Naive thymus-derived CD8-positive, alpha-beta T cell (primary cell): ENCODE measurements around the gene LAMTOR3. TPM values are rescaled to one million over a fixed set of nuclear protein-coding genes. Genes with fewer than 3 reads are reported as not detected.
A peak's percentile ranks its signal among the peaks of the same experiment; 100 is the strongest.

Experiments
- ATAC-seq, 2 donors: fragments of 150-1000 bp; cut with Tn5 transposase in 1 of 2; sonication (Bioruptor Pico), chemical (Tn5 transposase) in 1 of 2; 1 replicate in 1 of 2; 2 replicates in 1 of 2; pipeline ENCODE4 v1.10.0; 2021; ENCODE audit warnings: mild to moderate bottlenecking in 2 of 2, moderate library complexity in 2 of 2
- POLR2A ChIA-PET: fragments of 350-600 bp; sonication (Branson Sonifier 250); formaldehyde crosslinking; loops from one replicate; lab custom pipeline; 2021; ENCODE audit warnings: antibody characterized with exemption; lab: Charles Lee
- DNase-seq, 10 donors: peaks; one replicate each; pipeline versions ENCODE4 v3.0.0 to v3.0.0-alpha.2; 2020 to 2022
- H3K27ac Mint-ChIP-seq, 10 donors: one replicate each; pipeline ENCODE4 v1.8.0; 2020 to 2022; ENCODE audit warnings: mild to moderate bottlenecking in 10 of 10, mixed read lengths in 10 of 10, moderate library complexity in 4 of 10, inconsistent platforms in 1 of 10
- H3K27me3 Mint-ChIP-seq, 5 donors: one replicate each; pipeline ENCODE4 v1.8.0; 2021 to 2022; ENCODE audit warnings: mixed read lengths in 5 of 5
- H3K36me3 Mint-ChIP-seq, 3 donors: one replicate each; pipeline ENCODE4 v1.8.0; 2020 to 2022; ENCODE audit warnings: mixed read lengths in 3 of 3, mild to moderate bottlenecking in 2 of 3, inconsistent platforms in 1 of 3
- H3K4me1 Mint-ChIP-seq, 4 donors: one replicate each; pipeline ENCODE4 v1.8.0; 2021 to 2022; ENCODE audit warnings: mixed read lengths in 4 of 4
- H3K4me3 Mint-ChIP-seq, 10 donors: one replicate each; pipeline ENCODE4 v1.8.0; 2020 to 2022; ENCODE audit warnings: mild to moderate bottlenecking in 10 of 10, mixed read lengths in 10 of 10, moderate library complexity in 6 of 10, inconsistent platforms in 1 of 10
- H3K9me3 Mint-ChIP-seq, 9 donors: one replicate each; pipeline ENCODE4 v1.8.0; 2020 to 2022; ENCODE audit warnings: mixed read lengths in 9 of 9, mild to moderate bottlenecking in 3 of 9, inconsistent platforms in 1 of 9, moderate library complexity in 1 of 9
- polyA plus RNA-seq, 3 donors: library from polyadenylated mRNA; unstranded; fragments of 300-500 nt; fragmentation: Illumina TruSeq; gene quantifications; one replicate each; pipeline ENCODE4 v1.2.3, GENCODE V29; 2021
- total RNA-seq, 8 experiments: library from RNA in 2 of 8; stranded (reverse) in 2 of 8; gene quantifications; one replicate each; pipeline ENCODE4 v1.2.3 and lab custom pipeline; 2021 to 2026

LAMTOR3 gene
- total and polyA plus RNA-seq, 5 experiments from 2014 or later: 24.9 to 35.6 (median 29.0) TPM

- no peaks in the 10 kb centered on the region for H3K27me3 Mint-ChIP-seq
- no peaks in the 10 kb centered on the region for H3K9me3 Mint-ChIP-seq
- H3K36me3 Mint-ChIP-seq: peaks cover 0 to 33% (median 2%) of the 10 kb centered on the region in 3 donors
- DNase-seq (no peak), ATAC-seq (no peak)
- H3K4me3 Mint-ChIP-seq: peak overlapping the region in 5 of 10 donors; percentile 19 to 34 (median 20)
- POLR2A ChIA-PET: no interaction called here
- peaks cover 17 to 64% (median 57%) of the 10 kb centered on the region in 4 donors for H3K4me1 Mint-ChIP-seq
- H3K27ac Mint-ChIP-seq: peak overlapping the region in 6 of 10 donors; percentile 11 to 82 (median 28)
These were observed 2.9 kb downstream of the LAMTOR3 start for GRCh38 chr4:99891351-99891750.

- no peak for DNase-seq
- POLR2A ChIA-PET: no interaction called here
- Mint-ChIP-seq H3K4me3 (no peak overlapping the region), H3K27ac (peak overlapping the region in 3 of 10 donors; percentile 7 to 74 (median 28)), H3K9me3 (no peaks in the 10 kb centered on the region), H3K4me1 (peaks cover 9 to 39% (median 31%) of the 10 kb centered on the region in 4 donors), H3K36me3 (peaks cover 0 to 53% (median 5%) of the 10 kb centered on the region in 3 donors), H3K27me3 (no peaks in the 10 kb centered on the region)
- no peak for ATAC-seq
These were observed 6.4 kb downstream of the LAMTOR3 start for GRCh38 chr4:99887837-99888236.

DNA sequence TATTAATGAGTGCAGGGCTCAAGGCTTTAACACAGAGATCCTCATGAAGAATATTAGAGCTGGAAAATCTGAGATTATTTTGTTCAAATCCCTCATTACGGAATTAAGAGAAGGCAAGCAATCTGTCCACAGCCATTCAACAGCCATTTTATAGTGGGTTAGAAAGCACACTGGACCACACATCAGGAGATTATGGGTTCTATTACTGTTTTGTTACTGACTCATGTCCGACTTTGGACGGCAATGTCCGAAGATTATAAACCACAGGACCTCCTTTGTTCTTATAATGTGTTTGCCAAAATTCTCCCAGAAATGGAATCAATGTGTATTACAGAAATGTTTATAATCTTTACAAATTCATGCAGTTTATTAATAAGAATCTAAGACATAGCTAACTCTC lies 8.1 kb downstream of the LAMTOR3 start:
- H3K4me3 Mint-ChIP-seq: no peak overlapping the region
- H3K36me3 Mint-ChIP-seq: peaks cover 0 to 52% (median 8%) of the 10 kb centered on the region in 3 donors
- no peaks in the 10 kb centered on the region for H3K9me3 Mint-ChIP-seq
- H3K4me1 Mint-ChIP-seq: peaks cover 6 to 27% (median 19%) of the 10 kb centered on the region in 4 donors
- no peaks in the 10 kb centered on the region for H3K27me3 Mint-ChIP-seq
- DNase-seq (no peak), ATAC-seq (no peak)
- POLR2A ChIA-PET: no interaction called here
- peak overlapping the region in 2 of 10 donors; percentile 12 to 25 for H3K27ac Mint-ChIP-seq

DNA sequence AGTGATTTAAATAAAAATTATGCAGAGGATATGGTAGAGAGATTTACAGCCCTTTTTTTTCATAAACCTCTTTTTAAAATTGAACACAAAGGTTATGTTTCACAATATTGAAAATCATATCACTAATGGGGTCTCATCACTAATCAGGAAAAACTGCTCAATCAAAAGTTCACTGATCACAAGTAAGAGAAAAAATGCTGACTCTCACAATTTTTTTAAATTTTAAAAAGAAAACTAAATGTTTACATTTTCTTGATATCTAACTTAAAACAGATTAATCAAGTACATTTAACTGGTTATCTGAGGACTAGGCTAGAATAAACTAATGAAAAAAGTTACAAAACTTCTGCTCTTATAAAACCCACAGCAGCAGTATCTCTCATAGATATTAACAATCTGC lies 8.5 kb downstream of the LAMTOR3 start:
- Mint-ChIP-seq H3K4me3 (no peak overlapping the region), H3K27ac (peak overlapping the region in 2 of 10 donors; percentile 12 to 25), H3K4me1 (peaks cover 1 to 22% (median 15%) of the 10 kb centered on the region in 4 donors), H3K36me3 (peaks cover 0 to 52% (median 5%) of the 10 kb centered on the region in 3 donors), H3K27me3 (no peaks in the 10 kb centered on the region), H3K9me3 (no peaks in the 10 kb centered on the region)
- POLR2A ChIA-PET: no interaction called here
- DNase-seq (no peak), ATAC-seq (no peak)

- Mint-ChIP-seq H3K27ac (no peak overlapping the region), H3K4me3 (no peak overlapping the region), H3K36me3 (peaks cover 0 to 57% (median 5%) of the 10 kb centered on the region in 3 donors), H3K4me1 (peaks cover 0 to 17% (median 13%) of the 10 kb centered on the region in 4 donors), H3K27me3 (no peaks in the 10 kb centered on the region), H3K9me3 (no peaks in the 10 kb centered on the region)
- ATAC-seq (no peak), DNase-seq (peak in 7 of 10 donors; percentile 2 to 57 (median 31))
- POLR2A ChIA-PET: interaction anchor here (0.7 to 1.0 kb wide), 2 partner anchors 62 to 322 kb away, joined by 3 read pairs; partner anchors contain the start of genes DNAJB14 and TRMT10A
These were observed 9.1 kb downstream of the LAMTOR3 start for GRCh38 chr4:99885063-99885664.

DNA sequence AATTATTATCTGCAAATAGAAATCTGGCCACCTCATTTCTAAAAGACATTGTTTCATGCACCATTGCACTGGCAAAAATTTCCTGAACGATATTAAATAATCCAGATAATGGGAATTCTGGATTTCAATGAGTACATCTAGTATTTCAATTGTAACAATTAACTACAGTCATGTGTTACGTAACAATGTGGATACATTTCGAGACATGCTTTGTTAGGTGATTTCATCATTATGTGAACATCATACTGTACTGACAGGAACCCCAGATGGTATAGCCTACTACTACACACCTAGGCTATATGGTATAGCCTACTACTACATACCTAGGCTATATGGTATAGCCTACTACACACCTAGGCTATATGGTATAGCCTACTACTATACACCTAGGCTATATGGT lies 14.8 kb downstream of the LAMTOR3 start:
- H3K4me3 Mint-ChIP-seq: no peak overlapping the region
- POLR2A ChIA-PET: no interaction called here
- H3K36me3 Mint-ChIP-seq: peaks cover 0 to 58% (median 7%) of the 10 kb centered on the region in 3 donors
- ATAC-seq (no peak), DNase-seq (no peak)
- H3K27ac Mint-ChIP-seq: no peak overlapping the region
- no peaks in the 10 kb centered on the region for H3K4me1 Mint-ChIP-seq
- H3K27me3 Mint-ChIP-seq: no peaks in the 10 kb centered on the region
- no peaks in the 10 kb centered on the region for H3K9me3 Mint-ChIP-seq

DNA sequence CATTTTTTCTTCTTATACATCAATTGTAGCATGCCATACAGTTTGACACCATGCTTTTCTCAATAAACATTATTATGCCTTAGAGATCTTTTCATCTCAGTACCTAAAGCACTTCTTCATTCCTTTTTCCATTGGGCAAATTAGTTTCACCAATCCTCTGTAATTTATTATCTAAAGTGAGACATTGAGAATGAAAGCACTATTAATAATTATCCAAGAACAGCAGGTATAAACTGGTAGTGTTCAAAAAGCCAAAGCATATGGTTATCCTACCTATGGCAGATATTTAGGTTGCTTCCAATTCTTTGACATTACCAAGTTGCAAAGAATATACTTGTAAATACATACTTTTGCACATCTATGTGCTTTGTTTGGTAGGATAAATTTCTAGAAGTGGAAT lies 15.6 kb downstream of the LAMTOR3 start:
- Mint-ChIP-seq H3K27me3 (no peaks in the 10 kb centered on the region), H3K9me3 (no peaks in the 10 kb centered on the region), H3K27ac (peak overlapping the region in 1 of 10 donors; percentile 4), H3K4me3 (no peak overlapping the region), H3K4me1 (no peaks in the 10 kb centered on the region), H3K36me3 (peaks cover 0 to 51% (median 8%) of the 10 kb centered on the region in 3 donors)
- no peak for ATAC-seq
- no peak for DNase-seq
- POLR2A ChIA-PET: no interaction called here

- H3K27ac Mint-ChIP-seq: peak overlapping the region in 5 of 10 donors; percentile 5 to 35 (median 25)
These were observed 17.3 kb downstream of the LAMTOR3 start for GRCh38 chr4:99876946-99877345.

GRCh38 chr4:99875071-99875470 lies 19.2 kb downstream of the LAMTOR3 start:
- DNase-seq: no peak
- Mint-ChIP-seq H3K27ac (peak overlapping the region in 1 of 10 donors; percentile 39), H3K36me3 (peaks cover 6 to 34% (median 6%) of the 10 kb centered on the region in 3 donors), H3K27me3 (no peaks in the 10 kb centered on the region), H3K4me3 (no peak overlapping the region), H3K4me1 (peaks cover 0 to 2% (median 0%) of the 10 kb centered on the region in 4 donors), H3K9me3 (no peaks in the 10 kb centered on the region)
- POLR2A ChIA-PET: no interaction called here
- no peak for ATAC-seq

More at GRCh38 chr4:99876946-99877345, 17.3 kb downstream of the LAMTOR3 start:
- Mint-ChIP-seq H3K4me1 (peaks cover 0 to 2% (median 0%) of the 10 kb centered on the region in 4 donors), H3K9me3 (no peaks in the 10 kb centered on the region), H3K36me3 (peaks cover under 1 to 49% (median 8%) of the 10 kb centered on the region in 3 donors), H3K27me3 (no peaks in the 10 kb centered on the region), H3K4me3 (no peak overlapping the region)
- POLR2A ChIA-PET: no interaction called here
- DNase-seq (no peak), ATAC-seq (no peak)

DNA sequence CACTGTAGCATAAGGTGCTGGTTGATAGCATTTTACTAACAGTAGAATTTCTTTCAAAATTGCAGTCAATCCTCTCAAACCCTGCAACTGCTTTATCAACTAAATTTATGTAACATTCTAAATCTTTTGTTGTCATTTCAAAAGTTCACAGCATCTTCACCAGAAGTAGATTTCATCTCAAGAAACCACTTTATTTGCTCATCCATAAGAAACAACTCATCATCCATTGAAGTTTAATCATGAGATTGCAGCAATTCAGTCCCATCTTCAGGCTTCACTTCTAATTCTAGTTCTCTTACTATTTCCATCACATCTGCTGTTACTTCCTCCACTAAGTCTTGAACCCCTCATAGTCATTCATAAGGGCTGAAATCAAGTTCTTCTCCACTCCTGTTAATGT lies 21.7 kb downstream of the LAMTOR3 start:
- no peak overlapping the region for H3K27ac Mint-ChIP-seq
- ATAC-seq (no peak), DNase-seq (no peak)
- peaks cover 5 to 31% (median 16%) of the 10 kb centered on the region in 3 donors for H3K36me3 Mint-ChIP-seq
- H3K4me1 Mint-ChIP-seq: peaks cover 0 to 2% (median 0%) of the 10 kb centered on the region in 4 donors
- POLR2A ChIA-PET: interaction anchor here (0.7 kb wide), 1 partner anchor 56 kb away, joined by 4 read pairs; the partner anchor contains the start of gene DAPP1
- H3K4me3 Mint-ChIP-seq: no peak overlapping the region
- H3K27me3 Mint-ChIP-seq: no peaks in the 10 kb centered on the region
- no peaks in the 10 kb centered on the region for H3K9me3 Mint-ChIP-seq

- POLR2A ChIA-PET: no interaction called here
- Mint-ChIP-seq H3K4me1 (peaks cover 0 to 2% (median 0%) of the 10 kb centered on the region in 4 donors), H3K36me3 (peaks cover 19 to 63% (median 21%) of the 10 kb centered on the region in 3 donors), H3K27me3 (no peaks in the 10 kb centered on the region), H3K4me3 (no peak overlapping the region), H3K9me3 (no peaks in the 10 kb centered on the region), H3K27ac (no peak overlapping the region)
- no peak for ATAC-seq
- no peak for DNase-seq
These were observed 26.1 kb downstream of the LAMTOR3 start for GRCh38 chr4:99868126-99868596.

GRCh38 chr4:99863804-99864203 lies 30.4 kb downstream of the LAMTOR3 start:
- POLR2A ChIA-PET: no interaction called here
- Mint-ChIP-seq H3K4me3 (no peak overlapping the region), H3K36me3 (peaks cover 14 to 76% (median 23%) of the 10 kb centered on the region in 3 donors), H3K27me3 (no peaks in the 10 kb centered on the region), H3K4me1 (peaks cover 0 to 15% (median 3%) of the 10 kb centered on the region in 4 donors), H3K27ac (no peak overlapping the region), H3K9me3 (peaks cover 0 to 1% (median 0%) of the 10 kb centered on the region in 9 donors)
- no peak for ATAC-seq
- no peak for DNase-seq
